Measurements from ENCODE around the gene NOD1.
"Not testable (repeated sequence)": the region's sequence is repeated elsewhere in the genome, so short reads cannot be mapped to it uniquely, and the experiment has no call there.

The NOD1 gene

DNA sequence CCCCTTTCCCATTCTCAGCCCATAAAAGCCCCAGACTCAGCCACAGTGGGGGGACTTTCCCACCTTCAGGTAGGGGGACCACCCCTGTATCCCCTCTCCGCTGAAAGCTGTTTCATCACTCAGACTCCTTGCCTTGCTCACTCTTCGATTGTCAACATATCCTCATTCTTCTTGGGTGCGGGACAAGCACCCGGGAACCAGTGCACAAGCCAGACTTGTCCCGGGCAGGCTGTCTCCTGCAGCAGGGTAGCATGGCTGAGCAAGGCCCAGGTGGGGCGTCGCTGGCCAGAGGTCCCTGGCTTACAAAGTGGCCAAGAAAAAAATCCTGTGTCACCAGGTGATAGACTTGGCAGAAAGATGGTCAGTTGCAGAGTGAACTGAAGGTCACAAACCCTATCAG, 64.7 kb downstream of the NOD1 start:
- no peak for DNase-seq

DNA sequence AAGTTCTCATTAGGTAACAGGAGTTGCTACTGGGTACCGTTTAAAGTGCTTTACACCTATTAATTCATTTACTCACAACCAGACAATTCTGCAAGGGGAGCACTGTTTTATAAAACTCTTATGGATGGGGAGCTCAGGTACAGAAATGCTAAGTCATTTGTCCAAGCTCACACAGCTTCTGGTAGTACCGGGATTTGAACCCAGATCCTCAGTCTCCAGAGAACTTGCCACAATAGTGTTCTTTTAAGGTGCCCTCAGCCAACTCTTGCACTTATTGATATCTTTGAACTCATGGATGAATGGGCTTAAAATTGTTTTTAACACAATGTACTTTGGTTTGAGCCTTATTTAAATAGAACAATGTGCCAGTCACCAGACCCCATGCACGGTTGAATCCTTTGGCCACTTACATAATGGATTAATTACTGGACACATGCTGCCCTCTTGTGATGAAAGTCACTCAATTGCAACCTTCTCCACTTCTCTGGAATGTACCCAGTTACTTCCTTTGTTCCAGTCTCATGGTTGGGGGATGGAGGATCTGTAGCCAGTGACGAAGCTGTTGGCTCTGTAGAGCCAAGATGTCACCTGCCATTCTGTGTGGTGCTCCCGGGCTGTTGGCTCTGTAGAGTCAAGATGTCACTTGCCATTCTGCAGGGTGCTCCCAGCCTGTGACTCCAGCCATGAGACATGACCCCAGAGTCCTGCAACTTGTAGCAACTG, 65.6 kb downstream of the NOD1 start:
- DNase-seq = no peak

DNA sequence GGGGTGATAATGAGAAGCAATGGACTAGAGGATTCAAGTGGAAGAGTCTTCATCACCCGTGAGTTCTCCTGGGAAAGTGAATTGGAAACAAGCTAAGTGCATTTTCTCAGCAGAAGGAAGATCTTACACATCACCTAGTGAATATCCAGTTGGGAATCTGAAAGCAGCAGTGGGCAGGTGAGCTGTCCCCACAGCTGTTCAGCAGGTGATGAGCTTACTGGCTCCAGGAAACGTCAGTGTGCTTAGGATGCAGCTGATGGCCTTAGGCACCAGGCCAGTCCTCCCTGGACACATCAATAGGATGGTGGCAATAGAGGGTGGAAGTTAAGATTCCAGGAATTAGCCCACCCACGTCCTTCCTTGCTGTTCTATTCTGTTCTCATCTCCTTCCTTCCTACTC, 66.7 kb downstream of the NOD1 start:
- no peak for DNase-seq

DNA sequence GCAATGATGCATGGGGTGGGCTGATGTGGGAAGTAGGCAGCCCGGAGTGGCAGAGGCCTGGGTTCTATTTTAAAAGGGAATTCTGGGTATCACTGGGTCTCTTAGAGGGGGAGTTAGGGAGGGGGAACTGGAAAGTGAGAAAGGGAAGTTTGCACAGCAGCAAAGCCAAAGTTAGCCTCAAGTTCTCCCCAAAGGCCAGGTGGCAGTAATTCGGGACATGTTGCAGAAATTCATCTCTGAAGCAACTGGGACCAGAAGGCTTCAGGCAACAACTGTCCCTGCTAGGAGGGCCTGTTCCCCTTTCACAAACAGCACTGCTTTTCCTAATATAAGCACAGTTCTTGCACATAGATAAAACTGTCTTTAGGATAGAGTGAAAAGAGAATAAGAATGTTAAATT, 67.4 kb downstream of the NOD1 start:
- no peak for DNase-seq

DNA sequence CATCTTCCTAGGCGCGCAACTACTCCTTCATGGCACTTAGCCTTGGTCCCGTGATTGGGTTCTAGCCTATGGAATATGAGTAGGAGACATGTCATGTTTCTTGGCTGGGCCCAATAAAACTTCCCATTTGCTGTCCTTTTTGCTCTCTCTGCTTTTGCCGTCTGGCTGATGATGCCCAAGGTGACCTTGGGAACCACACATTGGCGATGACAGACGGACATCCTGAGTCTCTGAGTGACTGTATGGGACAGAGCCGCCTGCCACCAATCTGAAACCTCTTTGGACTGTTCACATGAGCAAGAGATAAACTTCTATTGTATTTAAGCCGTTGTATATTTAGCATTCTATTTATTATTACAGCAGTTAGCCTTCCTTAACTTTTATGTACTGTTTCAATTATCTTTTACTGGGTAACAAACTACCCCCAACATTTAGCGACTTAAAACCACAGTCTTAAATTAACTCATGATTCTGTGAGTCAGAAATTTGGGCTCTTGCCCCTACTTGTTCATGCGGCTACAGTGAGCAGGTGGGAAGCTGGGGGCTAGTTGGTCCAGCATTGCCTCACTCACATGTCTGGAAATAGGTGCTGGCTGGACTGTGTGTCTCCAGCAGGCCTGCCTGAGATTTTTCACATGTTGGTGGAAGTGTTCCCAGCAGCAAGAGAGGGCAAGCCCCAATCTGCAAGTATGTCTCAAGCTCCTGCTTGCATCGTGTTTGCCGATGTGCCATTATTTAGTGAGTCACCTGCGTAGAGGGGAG, 71.7 kb downstream of the NOD1 start:
- DNase-seq = no peak

DNA sequence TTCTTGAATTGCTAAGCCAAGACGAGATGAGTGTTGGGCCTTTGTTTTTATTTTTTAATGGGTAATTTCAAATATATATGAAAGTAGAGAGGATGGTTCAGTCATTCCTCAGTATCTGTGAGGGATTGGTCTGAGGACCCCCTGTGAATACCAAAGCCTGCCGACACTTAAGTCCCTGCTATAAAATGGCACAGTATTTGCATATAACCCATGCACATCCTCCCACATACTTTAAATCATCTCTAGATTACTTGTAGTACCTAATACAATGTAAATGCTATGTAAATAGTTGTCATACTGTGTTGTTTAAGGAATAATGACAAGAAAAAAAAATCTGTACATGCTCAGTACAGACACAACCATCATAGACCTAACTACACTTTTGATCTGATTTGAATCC, 73.4 kb downstream of the NOD1 start:
- DNase-seq = no peak

DNA sequence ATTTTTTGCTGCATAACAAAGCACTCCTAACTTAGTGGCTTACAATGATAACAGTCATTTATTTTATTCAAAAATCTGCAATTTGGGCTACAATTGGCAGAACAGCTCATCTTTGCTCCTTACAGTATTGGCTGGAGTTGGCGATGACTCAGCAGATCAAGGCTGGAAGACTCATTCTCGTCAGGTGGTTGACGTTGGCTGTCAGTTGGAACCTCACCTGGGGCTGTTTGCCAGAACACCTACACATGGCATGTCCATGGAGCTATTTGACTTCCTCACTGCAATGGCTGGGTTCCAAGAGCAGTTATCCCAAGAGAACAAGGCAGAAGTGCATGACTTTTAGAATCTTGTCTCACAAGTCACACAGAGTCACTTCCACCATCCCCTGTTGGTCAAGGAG, 75.1 kb downstream of the NOD1 start:
- DNase-seq = no peak

DNA sequence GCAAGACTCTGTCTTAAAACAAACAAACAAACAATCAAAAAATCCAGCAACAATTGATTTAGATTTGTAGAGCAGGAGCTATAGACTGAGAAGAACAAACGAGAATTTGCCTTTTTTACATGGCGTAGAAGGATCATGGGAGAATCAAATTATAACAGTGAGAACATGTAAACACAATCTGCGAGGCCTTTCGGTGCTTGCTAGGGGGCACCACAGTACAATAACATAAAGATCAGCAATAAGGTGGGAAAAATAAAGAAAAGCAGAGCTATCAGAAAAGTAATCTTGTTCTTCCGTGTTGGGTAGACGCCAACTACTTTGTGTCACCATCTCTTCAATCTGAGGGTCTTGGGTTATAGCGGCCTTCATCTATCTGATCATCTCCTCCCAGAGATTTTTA, 82.2 kb downstream of the NOD1 start:
- DNase-seq = no peak

DNA sequence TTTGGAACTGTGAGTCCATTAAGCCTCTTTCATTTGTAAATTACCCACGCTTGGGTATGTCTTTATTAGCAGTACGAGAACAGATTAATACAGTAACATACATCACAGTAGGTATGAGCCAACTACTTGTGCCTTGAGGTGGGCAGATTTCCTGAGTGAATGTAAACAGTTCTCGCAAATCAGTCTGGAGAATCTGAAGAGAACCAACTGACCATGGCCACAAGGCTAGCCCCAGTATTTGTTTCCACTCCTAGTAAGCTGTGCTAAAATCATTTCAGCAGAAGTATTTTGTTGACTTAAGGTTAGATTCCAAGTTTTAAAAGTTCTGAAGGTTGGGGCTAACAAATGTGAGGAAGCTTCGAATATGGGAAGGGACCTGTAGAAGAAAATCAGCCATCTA, 82.9 kb downstream of the NOD1 start:
- DNase-seq = no peak

DNA sequence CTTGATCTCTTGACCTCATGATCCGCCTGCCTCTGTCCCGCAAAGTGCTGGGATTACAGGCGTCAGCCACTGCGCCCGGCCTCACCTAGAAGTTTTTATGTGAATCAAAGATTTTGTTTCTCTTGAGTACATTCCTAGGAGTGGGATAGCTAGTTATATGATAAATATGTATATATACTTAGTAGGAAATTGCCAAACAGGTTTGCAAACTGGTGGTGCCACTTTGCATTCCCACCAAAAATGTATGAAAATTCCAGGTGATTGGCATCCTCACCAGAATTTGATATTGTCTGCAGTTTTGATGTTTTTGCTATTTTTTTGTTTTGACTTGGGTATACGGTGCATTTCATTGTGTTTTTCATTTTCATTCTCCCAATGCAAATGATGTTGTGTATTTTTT, 86.8 kb downstream of the NOD1 start:
- no peak for DNase-seq

DNA sequence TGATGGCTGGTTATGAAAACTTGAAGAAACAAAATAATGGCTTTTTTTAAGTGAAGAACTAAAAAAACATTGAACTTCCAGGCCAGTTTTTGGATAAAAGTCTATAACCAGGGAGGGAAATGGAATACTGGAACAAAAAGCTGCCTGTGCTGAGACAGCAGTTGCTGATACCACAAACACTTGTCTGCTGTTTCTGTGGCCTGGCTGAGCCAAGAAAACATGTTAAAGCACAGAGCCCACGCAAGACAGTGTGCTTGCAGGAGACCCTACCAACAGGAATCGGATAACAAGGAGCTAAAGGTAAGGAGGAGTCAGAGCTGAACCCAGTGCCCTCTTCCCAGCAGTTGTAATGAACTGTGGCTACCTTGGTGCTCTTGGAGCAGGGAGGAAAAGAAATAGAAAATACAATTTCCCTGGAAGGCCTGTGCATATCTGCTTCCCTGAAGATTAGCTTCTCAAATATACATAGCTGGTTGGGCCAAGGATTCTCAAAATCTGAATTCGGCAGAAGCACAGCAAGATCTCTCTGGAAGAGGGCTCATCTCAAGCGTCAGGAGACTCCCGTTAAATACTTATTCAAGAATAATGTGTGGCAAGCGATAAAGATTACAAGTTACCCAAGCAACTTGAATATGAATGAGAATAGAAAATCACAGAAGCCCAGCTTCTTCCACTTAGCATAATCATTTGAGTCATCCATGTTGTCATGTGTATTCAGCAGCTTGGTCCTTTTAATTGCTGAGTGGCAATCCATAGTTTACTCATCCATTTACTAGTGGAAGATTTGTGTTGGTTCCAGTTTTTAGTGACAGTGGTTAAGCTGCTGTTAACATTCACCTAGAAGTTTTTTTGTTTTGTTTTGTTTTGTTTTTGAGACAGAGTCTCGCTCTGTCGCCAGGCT, 87.6 kb downstream of the NOD1 start:
- DNase-seq = no peak

DNA sequence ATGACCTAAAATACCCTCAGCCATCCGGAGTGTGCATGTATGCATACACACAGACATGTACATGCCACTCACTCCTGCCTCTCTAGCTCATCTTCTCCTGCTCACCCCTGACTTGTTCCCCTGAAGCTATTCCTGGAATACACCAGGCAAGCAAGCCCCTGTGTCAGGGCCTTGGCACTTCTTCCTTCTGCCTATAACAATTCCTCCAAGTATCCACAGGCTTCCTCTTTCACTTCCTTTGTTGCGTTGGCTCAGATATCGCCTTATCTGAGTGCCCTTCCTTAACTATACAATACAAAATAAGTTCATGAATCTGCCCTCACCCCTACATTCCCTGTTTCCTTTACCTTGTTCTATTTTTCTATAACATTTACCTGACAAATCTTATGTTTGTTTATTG, 88.8 kb downstream of the NOD1 start:
- DNase-seq = no peak

DNA sequence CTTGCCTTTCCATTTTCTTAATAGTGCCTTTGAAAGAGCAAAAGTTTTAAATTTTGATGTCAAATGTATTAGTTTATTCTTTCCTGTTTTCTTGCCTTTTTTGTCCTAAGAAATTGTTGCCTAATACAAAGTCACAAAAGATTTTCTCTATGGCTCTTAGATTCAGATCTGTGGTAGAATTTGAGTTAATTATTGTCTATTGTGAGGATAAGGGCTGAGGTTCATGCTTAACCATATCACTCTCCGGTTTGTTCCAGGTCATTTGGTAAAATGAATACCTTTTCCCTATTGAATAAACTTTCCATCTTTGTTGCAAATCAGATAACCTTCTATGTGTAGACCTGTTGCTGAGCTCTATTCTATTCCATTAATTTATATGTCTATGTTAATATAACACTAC, 96.0 kb downstream of the NOD1 start:
- DNase-seq = no peak

DNA sequence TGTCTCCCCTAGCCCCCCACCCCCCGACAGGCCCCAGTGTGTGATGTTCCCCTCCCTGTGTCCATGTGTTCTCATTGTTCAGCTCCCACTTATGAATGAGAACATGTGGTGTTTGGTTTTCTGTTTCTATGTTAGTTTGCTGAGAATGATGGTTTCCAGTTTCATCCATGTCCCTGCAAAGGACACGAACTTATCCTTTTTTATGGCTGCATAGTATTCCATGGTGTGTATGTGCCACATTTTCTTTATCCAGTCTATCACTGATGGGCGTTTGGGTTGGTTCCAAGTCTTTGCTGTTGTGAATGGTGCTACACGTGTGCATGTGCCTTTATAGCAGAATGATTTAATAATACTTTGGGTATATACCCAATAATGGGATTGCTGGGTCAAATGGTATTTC, 97.8 kb downstream of the NOD1 start:
- not testable (repeated sequence) for DNase-seq

DNA sequence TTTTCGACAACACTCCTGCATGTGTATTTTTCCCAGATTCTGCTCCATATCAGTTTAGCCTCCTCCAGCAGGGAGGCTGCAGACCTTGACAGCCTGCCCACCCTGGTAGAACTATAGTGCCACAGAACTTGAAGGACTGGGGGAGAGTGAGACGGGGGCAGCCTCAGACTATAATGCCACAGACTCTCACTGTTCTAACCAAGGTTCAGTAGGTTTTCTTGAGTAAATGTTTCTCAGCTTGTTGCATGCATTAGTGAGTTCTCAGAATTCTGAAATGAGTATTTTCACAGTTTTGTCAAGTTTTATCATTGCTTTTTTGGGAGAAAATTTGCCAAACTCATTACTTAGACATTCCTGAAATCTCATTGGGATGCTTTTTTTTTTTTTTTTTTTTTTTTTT, 98.3 kb downstream of the NOD1 start:
- DNase-seq = no peak

DNA sequence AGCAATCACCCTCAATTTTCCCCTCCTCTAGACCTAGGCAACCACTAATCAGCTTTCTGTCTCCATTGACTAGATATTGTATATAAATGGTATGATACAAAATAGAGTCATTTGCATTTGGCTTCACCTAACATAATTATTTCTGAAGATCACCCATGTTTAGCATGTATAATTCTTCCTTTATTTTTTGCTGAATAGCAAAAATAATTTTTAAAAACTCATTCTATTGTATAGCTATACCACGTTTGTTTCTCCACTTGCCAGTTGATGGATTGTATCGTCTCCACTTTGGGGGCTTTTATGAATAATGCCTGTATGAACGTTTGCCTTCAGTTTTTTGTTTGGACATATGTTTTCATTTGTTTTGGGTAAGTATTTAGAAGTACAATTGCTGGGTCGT, 98.8 kb downstream of the NOD1 start:
- no peak for DNase-seq

DNA sequence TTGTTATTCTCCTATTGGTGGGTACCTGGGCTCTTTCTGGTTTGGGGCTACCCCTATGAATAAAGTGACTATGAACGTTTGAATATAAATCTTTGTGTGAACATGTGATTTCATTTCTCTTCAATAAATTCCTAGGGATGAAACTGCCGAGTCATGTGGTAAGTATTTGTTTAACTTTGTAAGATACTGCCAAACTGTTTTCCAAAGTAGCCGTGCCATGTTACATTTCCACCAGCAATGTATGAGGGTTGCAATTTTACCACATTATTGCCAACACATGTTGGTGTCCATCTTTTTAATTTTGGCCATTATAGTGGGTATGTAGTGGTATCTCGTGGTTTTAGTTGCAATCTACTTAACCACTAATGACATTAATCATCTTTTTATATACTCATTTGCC, 99.5 kb downstream of the NOD1 start:
- no peak for DNase-seq

DNA sequence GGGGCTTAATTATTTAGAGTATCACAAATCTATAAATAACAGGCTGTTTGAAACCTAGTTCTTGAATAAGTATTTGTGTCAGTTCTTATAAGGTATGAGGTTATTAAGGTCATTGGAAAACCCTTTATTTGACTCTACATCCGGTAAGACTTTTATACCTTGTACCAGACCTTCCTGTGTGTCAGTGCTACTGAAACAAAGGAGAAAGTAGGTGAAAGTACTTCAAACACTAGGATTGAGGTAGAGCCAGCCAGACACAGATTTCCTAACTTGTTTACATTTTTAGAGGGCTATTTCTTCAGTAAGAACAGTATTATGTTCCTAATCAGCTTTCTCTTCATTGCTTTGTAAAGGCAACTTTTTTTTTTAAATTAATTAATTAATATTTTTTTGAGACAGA, 100.3 kb downstream of the NOD1 start:
- no peak for DNase-seq

Measured in effector CD4-positive, alpha-beta T cell (primary cell).